DND-41 (cell line): ENCODE measurements around the gene PBLD.

ENCODE experiments used
- ATAC-seq: fragments of 200-7000 bp; cut with Tn5 transposase; 3 replicates; pipeline ENCODE4 v1.9.1; 2021; ENCODE audit warnings: low read depth; ENCODE audit not compliant: insufficient read depth
- DNase-seq: peaks from one replicate; pipeline ENCODE4 v3.0.0-alpha.2; 2020
- H2AFZ ChIP-seq: 2 replicates; pipeline ENCODE4 v1.6.0; 2012; ENCODE audit warnings: low read depth, low read length
- H3K27ac ChIP-seq: 2 replicates; pipeline ENCODE4 v1.5.1; 2012; ENCODE audit warnings: low read length, inconsistent platforms
- H3K27me3 ChIP-seq: fragments of 200-600 bp; sonication (generic); 2 replicates; pipeline ENCODE4 v1.6.0; 2012; ENCODE audit warnings: low read length, mild to moderate bottlenecking, inconsistent platforms; ENCODE audit not compliant: insufficient read depth, poor library complexity
- H3K36me3 ChIP-seq: 2 replicates; pipeline ENCODE4 v1.5.1; 2012; ENCODE audit warnings: low read length, inconsistent platforms; ENCODE audit not compliant: insufficient read depth
- H3K4me1 ChIP-seq: 2 replicates; pipeline ENCODE4 v1.5.1; 2012; ENCODE audit warnings: mild to moderate bottlenecking, low read length; ENCODE audit not compliant: insufficient read depth
- H3K4me2 ChIP-seq: 2 replicates; pipeline ENCODE4 v1.6.0; 2012; ENCODE audit warnings: mild to moderate bottlenecking, moderate library complexity, low read length, inconsistent platforms; ENCODE audit not compliant: insufficient read depth
- H3K4me3 ChIP-seq, 2 experiments: fragments of 200-600 bp in 1 of 2; shearing (Covaris generic) in 1 of 2; 2 replicates each; pipeline ENCODE4 v1.5.1; 2012 to 2016; ENCODE audit warnings: inconsistent platforms in 2 of 2, low read length in 2 of 2, mild to moderate bottlenecking in 2 of 2, low read depth in 1 of 2, moderate library complexity in 1 of 2
- H3K79me2 ChIP-seq: 2 replicates; pipeline ENCODE4 v1.6.0; 2012; ENCODE audit warnings: low read length, inconsistent platforms; ENCODE audit not compliant: insufficient read depth
- H3K9ac ChIP-seq: 2 replicates; pipeline ENCODE4 v1.6.0; 2012; ENCODE audit warnings: low read depth, mild to moderate bottlenecking, inconsistent platforms, low read length, moderate library complexity
- H3K9me3 ChIP-seq: 2 replicates; pipeline ENCODE4 v1.5.1; 2012; ENCODE audit warnings: low read length, moderate library complexity, mild to moderate bottlenecking, inconsistent platforms; ENCODE audit not compliant: insufficient read depth, severe bottlenecking
- H4K20me1 ChIP-seq: 2 replicates; pipeline ENCODE4 v1.6.0; 2012; ENCODE audit warnings: low read length; ENCODE audit not compliant: insufficient read depth
- EZH2 ChIP-seq: IDR thresholded peaks from 3 replicates; pipeline ENCODE4 v1.6.1; 2012; ENCODE audit warnings: borderline replicate concordance, low read depth, mild to moderate bottlenecking, moderate library complexity, low read length, inconsistent platforms; ENCODE audit not compliant: severe bottlenecking
- TF ChIP-seq, protein P1 (sequence below): IDR thresholded peaks from 2 replicates; pipeline ENCODE4 v1.5.1; 2012; ENCODE audit warnings: borderline replicate concordance, low read length, moderate library complexity, mild to moderate bottlenecking; ENCODE audit not compliant: poor library complexity, severe bottlenecking; ENCODE audit errors: extremely low read depth

The PBLD gene

DNA sequence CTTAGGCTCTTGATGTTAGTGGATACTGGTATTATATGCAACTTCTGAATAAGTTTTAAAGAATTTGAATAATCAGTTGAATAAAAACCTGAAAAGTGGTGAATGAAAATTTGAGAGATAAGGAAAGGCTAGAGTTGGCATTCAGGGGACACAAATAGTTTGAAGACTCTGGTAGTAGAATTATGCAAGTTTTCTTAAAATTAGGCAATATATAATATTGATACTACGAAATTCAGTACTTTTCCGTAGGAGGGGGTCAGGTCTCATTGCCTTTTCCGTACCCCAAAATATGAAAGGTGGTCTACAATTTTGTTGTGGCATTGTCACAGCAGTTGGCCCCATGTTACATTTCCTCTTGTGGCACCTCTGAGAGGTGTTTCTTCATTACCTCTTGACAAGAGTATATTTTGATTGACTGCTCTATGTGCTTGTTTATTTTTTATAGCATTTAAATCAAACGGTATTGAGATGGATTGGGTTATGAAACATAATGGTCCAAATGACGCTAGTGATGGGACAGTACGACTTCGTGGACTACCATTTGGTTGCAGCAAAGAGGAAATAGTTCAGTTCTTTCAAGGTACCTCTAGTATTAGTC is 4.1 kb upstream of the PBLD start:
- H3K27ac ChIP-seq: no peak overlapping the region
- TF ChIP-seq, protein P1, sequence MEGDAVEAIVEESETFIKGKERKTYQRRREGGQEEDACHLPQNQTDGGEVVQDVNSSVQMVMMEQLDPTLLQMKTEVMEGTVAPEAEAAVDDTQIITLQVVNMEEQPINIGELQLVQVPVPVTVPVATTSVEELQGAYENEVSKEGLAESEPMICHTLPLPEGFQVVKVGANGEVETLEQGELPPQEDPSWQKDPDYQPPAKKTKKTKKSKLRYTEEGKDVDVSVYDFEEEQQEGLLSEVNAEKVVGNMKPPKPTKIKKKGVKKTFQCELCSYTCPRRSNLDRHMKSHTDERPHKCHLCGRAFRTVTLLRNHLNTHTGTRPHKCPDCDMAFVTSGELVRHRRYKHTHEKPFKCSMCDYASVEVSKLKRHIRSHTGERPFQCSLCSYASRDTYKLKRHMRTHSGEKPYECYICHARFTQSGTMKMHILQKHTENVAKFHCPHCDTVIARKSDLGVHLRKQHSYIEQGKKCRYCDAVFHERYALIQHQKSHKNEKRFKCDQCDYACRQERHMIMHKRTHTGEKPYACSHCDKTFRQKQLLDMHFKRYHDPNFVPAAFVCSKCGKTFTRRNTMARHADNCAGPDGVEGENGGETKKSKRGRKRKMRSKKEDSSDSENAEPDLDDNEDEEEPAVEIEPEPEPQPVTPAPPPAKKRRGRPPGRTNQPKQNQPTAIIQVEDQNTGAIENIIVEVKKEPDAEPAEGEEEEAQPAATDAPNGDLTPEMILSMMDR: no peak
- TF ChIP-seq EZH2: no peak
- H3K4me1 ChIP-seq: peaks cover 45% of the 10 kb centered on the region
- H3K27me3 ChIP-seq: no peaks in the 10 kb centered on the region
- peaks cover 100% of the 10 kb centered on the region for H3K79me2 ChIP-seq
- ATAC-seq (no peak), DNase-seq (no peak)
- H3K9me3 ChIP-seq: no peaks in the 10 kb centered on the region
- peak overlapping the region; percentile 85 for H3K4me2 ChIP-seq
- peak overlapping the region; percentile 10; the same call in 1 of the 2 replicates for H3K9ac ChIP-seq
- H4K20me1 ChIP-seq: peaks cover 88% of the 10 kb centered on the region
- no peak overlapping the region for H2AFZ ChIP-seq
- H3K36me3 ChIP-seq: peaks cover 88% of the 10 kb centered on the region
- peak overlapping the region; percentile 1 to 64; a peak in 2 of 4 replicates for H3K4me3 ChIP-seq

GRCh38 chr10:68334672-68335467 is 2.1 kb upstream of the PBLD start:
- Histone ChIP-seq H3K4me1 (peaks cover 60% of the 10 kb centered on the region), H4K20me1 (peaks cover 68% of the 10 kb centered on the region), H3K27ac (peak overlapping the region; percentile 99; the same call in 1 of the 2 replicates), H3K36me3 (peaks cover 69% of the 10 kb centered on the region), H3K9me3 (no peaks in the 10 kb centered on the region), H3K4me3 (peak overlapping the region; percentile 64 to 76), H3K79me2 (peaks cover 96% of the 10 kb centered on the region), H3K9ac (peak overlapping the region; percentile 92), H2AFZ (no peak overlapping the region), H3K27me3 (no peaks in the 10 kb centered on the region), H3K4me2 (peak overlapping the region; percentile 85)
- DNase-seq (no peak), ATAC-seq (no peak)
- TF ChIP-seq EZH2: no peak
- TF ChIP-seq, protein P1: no peak

GRCh38 chr10:68333440-68334431 is 1.0 kb upstream of the PBLD start:
- peak overlapping the region; percentile 64 to 76 for H3K4me3 ChIP-seq
- H2AFZ ChIP-seq: no peak overlapping the region
- no peaks in the 10 kb centered on the region for H3K9me3 ChIP-seq
- TF ChIP-seq, protein P1: no peak
- TF ChIP-seq EZH2: no peak
- peaks cover 57% of the 10 kb centered on the region for H4K20me1 ChIP-seq
- H3K4me2 ChIP-seq: peak overlapping the region; percentile 85
- ATAC-seq: no peak
- peaks cover 85% of the 10 kb centered on the region for H3K79me2 ChIP-seq
- peak overlapping the region; percentile 92 for H3K9ac ChIP-seq
- peaks cover 57% of the 10 kb centered on the region for H3K36me3 ChIP-seq
- H3K27ac ChIP-seq: peak overlapping the region; percentile 99
- no peak for DNase-seq
- H3K27me3 ChIP-seq: no peaks in the 10 kb centered on the region
- H3K4me1 ChIP-seq: peaks cover 60% of the 10 kb centered on the region
